GM21737 (cell line): ENCODE data around the gene IKZF1.
A peak's percentile ranks its signal among the peaks of the same experiment; 100 is the strongest.

ENCODE experiments used
- ATAC-seq: cut with Tn5 transposase; IDR thresholded peaks from one replicate; pipeline ENCODE4 v1.9.1; 2021; ENCODE audit warnings: mild to moderate bottlenecking, moderate library complexity; ENCODE audit not compliant: unreplicated experiment

Gene IKZF1

DNA sequence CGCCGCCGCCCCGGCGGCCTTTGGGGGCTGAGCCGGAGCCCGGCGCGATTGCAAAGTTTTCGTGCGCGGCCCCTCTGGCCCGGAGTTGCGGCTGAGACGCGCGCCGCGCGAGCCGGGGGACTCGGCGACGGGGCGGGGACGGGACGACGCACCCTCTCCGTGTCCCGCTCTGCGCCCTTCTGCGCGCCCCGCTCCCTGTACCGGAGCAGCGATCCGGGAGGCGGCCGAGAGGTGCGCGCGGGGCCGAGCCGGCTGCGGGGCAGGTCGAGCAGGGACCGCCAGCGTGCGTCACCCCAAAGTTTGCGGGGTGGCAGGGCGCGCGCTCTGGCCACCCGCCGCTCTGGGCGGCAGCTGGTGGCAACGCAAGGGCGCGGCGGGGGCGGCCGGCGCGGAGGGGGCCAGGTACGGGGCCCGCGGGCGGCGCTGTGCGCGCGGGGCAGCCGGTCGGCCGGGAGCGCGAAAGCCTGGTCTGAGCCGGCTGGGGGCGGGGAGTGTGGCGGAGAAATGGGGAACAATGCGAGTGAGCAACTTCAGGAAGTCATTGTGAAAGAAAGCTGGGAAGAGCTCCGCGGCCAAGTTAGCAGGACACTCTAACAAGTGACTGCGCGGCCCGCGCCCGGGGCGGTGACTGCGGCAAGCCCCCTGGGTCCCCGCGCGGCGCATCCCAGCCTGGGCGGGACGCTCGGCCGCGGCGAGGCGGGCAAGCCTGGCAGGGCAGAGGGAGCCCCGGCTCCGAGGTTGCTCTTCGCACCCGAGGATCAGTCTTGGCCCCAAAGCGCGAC is at the start of gene IKZF1:
TSS of gene IKZF1 (plus strand) at position 588 of the 782 bp plus-strand sequence. CDS start 14,346 bp downstream, outside the sequence.
- ATAC-seq, result peak; percentile 31

- ATAC-seq, result no peak
Measured at GRCh38 chr7:50261593-50261992, 42.9 kb upstream of the IKZF1 start.

DNA sequence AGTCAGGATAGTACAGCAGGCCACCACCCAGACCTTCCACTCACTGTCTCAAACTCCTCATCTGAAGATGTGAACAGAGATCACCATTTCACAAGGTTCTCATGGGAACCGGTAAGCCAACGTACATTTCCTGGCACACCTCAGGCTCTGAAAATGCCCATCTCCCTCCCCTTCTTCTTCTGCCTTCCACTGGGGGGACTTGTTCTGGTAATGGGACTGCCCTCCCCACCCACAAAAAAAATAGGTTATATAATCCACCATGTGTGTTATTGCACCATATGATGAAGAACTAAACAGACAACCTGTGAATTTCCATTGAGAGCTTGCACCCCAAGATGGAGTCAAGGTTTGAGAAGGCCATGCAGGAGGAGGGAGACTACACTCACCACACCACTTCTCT is 42.1 kb upstream of the IKZF1 start:
- peak; percentile 9 for ATAC-seq

DNA sequence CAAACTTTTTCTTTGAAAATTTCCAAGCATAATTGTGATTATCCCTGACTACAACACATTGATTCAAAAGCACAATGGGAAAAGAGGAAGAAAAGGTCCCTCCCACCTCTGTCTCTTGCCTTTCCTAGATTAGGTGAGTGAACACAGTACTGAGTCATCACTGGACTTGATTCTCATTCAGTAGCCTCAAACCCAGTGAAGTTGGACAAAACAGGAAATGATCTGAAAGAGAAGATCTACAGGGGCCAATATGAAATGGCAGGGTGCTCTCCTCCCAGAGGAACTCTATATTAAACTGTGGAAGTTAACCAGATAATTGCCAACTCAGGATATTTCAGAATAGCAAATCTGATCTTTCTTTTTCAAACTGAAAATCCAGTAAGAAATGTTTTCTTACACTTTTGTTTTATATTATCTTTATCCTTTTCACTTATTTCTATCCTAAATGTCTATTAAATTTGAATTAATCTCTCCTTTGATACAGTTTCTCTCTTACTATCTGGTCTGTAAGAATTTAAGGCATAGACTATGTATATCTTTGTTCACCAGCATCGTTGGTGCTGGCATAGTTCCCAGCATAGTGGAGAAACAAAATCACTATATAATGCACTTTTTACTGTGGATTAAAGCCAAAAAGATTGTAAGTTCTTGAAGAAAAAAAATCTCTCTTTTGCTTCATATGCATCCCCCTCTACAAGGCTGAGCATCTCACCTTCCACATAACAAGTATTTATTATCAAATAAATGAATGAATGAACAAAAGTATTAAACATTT is 41.4 kb upstream of the IKZF1 start:
- ATAC-seq, result peak; percentile 59

GRCh38 chr7:50264908-50265307 is 39.6 kb upstream of the IKZF1 start:
- no peak for ATAC-seq

DNA sequence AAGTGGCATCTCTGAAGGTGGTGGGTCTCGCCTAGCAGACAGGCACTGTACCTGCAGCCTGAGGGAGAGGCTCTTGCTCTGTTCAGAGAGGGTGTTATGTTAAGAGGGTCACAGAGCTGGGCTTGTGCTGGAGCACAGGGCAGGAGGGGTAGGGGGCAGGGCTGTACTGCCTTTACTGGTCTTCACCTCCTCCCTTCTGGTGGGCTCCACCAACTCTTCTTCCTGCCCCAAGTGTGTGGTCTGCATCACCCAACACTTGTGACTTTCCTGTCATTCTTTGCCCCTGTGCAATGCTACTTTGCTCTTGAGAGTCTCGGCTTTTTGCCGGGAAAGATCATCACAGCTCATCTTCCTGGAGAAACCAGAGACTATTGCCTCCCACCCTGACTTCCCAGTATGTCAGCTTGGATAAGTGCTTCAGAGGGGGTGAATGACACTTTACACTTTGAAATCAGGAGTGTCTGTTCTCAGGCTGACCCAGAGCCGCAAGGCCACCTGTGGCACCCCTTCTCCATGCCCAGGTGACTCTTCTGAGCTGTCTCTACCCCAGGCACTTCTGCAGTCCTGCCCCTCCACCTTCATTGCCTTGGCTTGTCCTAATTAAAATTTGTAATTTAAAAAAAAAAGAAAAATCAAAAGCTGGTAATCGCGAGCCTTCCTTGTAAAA is 38.4 kb upstream of the IKZF1 start:
- ATAC-seq, result no peak

DNA sequence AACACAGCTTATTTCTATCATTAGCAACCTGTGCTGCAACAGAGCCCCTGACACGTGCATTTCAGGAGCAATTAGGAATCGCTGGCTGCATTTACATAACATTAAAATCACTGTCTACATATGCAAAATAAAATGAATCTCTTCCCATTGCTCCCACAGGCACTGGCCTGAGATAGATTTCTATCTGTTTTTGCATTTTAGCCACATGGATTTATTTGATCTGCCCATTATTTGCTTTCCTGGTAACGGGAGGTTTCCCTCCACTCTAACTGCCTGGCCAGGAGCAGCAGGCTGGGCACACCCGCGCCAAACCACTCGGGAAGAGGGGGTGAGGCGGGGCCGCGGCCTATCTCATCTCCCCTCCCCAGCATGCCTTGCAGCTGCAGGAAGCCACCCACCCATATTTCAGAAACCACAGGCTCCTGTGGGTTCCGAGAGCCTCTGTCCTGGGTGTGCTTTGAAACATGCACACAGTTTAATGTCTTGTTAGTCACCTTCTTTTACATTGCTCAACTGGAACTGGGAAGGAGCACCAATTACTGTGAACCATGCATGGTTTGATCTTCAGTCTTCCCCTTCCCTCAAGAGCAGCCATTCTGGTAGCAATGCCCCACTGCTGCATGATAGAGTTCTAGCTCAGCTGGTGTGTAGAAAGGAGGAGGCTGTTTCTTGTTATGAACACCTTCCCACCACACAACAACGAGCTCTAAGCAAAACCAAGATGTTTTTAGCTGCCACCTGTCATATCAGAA is 37.7 kb upstream of the IKZF1 start:
- ATAC-seq, result peak; percentile 39

DNA sequence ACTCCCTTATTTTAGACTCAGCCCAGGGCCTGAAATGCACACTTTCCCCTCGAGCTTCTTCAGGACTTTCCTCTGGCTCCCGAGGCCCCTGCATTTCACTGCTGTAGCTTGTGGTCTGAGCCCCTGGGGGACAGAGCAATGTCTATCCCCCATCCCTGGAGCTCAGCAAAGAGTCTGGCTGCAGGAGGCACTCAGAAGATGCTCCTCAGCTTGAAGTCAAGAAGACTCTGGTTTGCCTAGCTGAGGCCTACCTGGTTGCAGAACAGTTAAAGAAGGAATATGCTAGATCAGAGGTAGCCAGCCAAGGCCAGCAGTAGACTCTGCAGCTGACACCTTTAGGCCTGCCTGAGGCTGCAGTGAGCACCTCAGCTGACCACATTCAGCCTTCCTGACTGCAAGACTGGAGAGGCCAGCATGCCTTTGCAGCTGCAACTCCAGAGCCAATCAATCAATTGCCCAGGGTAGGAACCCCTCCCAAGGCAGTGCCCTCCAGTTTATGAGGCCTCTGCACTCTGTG is 36.9 kb upstream of the IKZF1 start:
- no peak for ATAC-seq

- ATAC-seq, result no peak
Measured at GRCh38 chr7:50268223-50268622, 36.3 kb upstream of the IKZF1 start.

- no peak for ATAC-seq
Measured at GRCh38 chr7:50268990-50269389, 35.5 kb upstream of the IKZF1 start.

- ATAC-seq, result peak; percentile 15
Measured at GRCh38 chr7:50270531-50271018, 33.9 kb upstream of the IKZF1 start.

- ATAC-seq, result peak; percentile 38
Measured at GRCh38 chr7:50272808-50273207, 31.7 kb upstream of the IKZF1 start.

- no peak for ATAC-seq
Measured at GRCh38 chr7:50273301-50273700, 31.2 kb upstream of the IKZF1 start.

DNA sequence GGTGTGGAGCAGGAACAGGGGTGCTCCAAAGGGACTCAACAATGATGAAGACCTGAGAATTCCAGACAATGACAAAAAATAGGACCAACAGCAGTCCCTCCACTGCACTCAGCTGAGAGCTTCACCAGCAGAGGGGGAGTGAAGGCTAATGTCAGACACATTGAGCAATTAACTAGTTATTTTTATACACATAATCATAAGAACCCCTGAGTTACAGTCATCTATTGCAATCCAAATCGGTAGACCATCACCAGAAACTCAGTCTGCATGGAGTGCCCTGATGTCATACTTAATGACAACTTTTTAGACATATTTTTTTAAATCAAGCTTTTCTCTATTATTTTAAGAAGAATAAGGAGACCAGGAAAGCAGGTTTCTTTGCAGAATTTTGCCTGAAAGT is 30.6 kb upstream of the IKZF1 start:
- no peak for ATAC-seq

- no peak for ATAC-seq
Measured at GRCh38 chr7:50274361-50274760, 30.2 kb upstream of the IKZF1 start.

DNA sequence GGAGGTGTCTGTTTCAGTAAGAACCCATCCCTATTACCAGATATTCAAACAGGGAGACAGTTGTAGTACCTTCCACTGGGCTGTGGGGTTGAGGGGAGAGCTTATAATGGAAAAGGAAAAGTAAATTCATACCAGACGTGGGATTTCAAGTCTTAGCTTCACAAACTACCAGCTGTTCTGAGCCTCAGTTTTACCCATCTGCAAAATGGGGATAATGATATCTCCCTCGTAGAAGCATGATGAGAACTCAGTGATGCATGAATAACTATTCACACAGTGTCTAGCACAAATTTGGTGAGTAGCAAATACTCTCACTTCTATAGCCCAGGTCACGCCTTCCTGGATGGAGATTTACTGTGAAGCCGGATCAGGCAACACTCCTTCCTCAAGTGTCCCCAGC is 29.1 kb upstream of the IKZF1 start:
- no peak for ATAC-seq

GRCh38 chr7:50276483-50276882 is 28.0 kb upstream of the IKZF1 start:
- no peak for ATAC-seq

DNA sequence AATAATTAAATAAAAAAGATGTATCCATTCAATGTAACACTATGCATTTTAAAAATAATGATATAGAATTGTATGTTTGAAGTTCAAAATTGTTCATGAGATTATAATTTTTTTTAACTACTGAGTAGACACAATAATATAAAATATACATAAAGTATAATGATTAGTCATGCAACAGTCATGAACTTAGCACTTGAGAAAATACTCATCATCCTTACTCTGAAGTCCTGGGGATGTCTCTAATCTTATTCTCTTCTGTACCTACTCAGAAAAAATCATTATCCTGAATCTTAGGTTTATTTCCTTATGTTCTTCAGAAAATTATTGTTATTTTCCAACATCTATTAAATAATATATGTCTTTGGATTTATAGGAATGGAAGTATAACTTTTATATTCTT is 26.4 kb upstream of the IKZF1 start:
- ATAC-seq, result no peak

DNA sequence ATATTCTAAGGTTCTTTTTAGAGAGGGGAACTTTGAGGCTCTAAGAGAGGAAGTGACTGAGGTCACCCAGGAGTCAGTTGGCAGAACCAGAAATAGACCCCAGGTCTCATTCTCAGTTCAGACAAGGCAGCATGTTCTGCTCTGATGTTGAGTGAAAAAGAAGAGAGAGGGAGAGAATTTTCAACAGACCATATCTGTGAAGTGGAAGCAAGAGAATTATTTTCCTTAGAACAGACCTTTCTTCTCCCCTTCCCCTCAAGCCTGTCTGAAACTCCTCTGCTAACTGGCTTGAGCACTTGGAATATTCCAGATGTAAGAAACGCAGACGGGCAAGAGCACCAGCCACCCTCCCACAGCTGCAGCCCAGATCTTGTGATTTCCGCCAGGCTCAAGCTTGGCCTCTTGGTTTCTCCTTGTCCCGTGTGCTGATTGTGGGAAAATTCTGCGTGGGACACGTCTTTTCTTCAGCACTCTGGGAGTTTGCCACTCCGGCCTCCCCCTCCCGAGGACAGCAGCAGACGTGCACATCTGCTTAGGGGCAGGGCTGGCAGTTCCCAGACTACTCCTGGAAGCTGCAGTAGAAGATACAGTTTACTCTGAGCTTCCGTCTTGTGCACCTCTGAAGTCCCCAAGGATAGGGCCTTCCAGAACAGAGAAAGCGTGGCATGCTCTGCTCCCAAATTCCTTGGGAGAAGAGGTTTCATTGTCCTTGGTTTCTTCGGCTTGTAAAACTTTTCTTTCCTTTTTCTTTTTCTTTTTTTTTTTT is 22.7 kb upstream of the IKZF1 start:
- ATAC-seq, result peak; percentile 93
